Cortex of kidney (tissue), 1 donor: ENCODE results near the gene TMA7B.

Experiments used
- DNase-seq: peaks from one replicate; lab custom pipeline; 2025; lab: John Stamatoyannopoulos, UW

TMA7B gene

DNA sequence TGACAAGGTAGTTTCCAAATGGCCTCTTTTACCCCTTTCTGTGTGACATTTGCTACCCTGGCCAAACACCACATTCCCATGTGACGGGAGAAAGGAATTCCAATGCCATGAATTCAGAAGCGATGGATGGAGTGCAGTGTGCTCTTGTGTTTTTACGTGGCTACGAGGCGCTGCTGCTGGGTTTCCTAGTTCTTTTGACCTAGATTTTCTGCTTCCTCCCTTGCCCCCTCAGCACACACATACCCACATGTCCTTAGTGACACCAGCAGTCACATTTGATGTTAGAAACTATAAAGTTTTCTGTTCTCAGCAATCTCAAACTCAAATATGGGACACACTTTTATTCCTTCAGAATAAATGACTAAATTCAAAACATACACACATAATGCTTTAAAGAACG, 7.8 kb upstream of the TMA7B start:
- DNase-seq = no peak

DNA sequence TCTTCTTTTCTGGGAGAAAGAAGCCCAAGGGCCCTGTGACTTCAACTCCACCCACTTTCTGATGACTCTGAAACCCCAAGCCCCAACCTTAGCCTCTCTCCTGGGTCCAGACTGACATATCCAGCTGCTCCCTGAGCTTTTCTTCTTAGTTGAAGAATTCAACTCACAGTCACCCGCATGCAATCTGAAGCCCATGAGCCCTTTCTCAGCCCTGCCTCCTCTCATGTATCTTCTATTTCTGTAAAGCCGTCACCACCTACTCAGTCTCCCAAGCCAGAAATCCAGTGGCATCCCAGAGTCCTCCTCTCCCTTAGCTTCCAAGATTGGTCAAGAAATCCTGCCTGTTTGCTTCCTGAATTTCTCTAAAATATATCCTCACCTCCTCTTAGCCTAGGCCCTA, 7.1 kb upstream of the TMA7B start:
- DNase-seq = no peak

DNA sequence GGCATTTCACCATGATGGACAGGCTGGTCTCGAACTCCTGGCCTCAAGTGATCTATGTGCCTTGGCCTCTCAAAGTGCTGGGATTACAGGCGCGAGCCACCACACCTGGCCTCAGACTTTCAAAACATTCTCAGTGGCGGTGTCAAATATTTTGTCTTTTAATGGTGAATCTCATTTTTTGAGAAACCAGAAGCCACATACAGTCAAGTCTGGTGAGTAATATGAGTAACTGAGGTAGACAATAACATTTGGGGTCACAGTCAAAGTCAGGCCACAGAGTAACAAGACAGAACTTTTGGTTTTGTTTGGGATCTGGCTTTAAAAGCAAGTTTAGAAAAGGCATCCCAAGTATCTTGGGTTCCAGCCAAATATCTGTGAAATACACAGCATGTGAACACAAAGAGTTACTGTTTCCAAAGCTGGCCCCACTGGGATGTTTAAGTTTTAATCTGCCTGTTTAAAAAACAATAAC, 5.6 kb upstream of the TMA7B start:
- no peak for DNase-seq

DNA sequence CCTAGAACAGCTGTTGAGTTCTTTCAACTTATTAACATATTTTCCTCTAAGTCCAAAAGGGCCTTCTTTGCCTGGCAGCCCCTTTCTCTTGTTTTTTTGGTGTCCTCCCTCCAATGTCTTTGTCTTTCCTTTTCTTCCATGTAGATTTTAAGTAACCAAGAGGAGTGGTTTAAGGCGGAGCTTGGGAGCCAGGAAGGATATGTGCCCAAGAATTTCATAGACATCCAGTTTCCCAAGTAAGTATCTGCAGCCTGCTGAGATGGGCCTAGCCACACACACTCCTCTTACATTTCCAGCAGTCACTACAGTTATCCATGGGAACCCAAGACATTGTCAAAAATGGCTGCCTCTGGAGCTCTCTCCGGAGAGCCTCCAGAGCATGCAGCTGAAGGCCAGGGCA, 4.5 kb upstream of the TMA7B start:
- DNase-seq = no peak

DNA sequence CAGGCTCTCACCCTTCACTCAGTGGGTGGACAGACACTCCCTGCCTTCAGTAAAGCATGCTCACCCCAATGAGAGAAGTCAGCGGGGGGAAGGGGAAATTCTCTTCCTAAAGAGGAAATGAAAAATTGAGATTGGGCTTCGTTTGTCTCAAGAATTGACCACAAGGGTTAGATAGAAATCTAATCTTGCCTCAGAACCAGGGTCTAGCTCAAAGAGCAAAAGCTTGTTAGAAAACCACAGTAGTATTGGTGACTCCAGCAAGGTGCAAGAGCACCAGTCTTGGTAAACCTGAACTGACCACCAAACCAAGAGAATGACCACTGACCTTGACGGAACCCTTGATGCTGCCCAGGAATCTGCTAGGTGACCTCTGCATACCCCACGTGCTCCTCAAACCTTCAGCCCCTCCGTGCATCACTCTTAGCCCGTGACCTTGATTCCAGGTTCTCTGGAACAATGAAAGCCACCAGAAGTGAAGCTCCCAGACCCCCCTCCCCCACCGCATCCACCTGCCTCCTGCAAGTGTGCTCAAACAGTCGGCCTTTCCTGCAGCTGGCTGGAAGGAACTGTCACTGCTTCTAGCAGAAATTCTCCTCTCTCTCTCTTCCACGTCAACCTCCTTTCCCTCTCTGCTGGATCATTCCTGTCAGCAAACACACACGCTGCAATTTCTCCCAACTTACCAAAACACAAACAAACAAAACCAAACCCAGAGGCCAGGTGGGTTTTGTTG, 3.1 kb upstream of the TMA7B start:
- no peak for DNase-seq

DNA sequence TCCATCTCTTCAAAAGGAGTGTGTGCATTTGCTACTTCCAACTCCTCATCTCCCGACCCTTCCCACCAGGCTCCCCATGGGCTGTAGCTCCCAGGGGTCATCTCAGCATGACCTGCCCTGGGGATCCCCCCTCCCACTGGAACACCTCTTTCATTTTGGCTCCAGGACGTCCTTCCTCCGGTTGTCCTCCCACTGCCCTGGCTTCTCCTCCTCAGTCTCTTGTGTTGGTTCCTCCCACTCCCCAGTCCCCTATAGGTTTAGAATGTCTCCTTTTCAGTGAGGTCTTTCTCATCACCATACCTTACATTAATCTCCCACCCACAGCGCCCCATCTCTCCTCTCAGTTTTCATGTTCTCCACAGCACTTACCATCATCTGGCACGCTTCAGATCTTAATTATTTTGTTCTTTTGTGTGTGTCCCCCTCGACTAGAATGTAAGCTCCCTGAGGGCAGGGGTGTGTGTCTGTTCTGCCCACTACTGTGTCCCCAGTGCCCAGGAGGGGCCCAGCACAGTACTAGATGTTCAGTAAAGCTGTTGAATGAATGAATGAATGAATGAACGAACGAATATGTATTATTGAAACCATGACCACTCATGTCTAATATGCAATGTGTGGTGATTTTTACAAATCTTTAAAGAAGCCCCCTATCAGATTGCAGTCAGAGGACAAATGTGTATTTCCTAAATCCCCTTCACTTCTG, 2.0 kb upstream of the TMA7B start:
- DNase-seq = no peak

DNA sequence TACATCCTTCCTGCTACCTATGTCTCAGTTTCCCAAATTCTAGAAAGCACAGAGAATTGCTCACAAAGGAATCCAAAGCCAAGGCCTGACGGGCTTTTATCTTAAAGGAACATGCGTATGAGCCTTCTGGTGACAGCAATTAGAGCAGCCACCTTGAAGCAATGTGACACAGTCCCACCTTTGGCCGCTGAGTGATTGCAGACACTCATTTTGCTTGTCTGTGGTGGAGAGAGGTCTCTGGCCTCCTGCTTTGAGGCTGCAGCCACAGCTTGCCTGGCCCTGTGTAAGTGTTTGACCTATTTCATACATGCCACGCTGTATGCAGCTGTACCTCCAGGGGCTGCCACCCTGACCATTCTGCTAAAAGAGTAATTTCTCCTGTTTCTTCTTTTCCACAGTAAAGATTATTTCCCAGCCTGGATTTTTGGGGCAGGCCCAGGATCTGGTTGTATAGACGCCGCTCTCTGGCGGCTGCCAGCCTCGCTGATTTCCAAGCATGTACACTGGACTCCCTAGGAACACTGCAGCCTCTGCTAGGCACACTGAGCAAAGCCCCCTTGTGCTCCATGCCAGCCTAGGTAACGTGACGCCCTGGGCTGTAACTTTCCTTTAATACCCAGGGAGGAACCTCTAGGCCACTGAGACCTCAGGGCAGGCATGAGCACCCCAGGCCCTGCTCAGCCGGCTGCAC, 1.1 kb upstream of the TMA7B start:
- DNase-seq = no peak

DNA sequence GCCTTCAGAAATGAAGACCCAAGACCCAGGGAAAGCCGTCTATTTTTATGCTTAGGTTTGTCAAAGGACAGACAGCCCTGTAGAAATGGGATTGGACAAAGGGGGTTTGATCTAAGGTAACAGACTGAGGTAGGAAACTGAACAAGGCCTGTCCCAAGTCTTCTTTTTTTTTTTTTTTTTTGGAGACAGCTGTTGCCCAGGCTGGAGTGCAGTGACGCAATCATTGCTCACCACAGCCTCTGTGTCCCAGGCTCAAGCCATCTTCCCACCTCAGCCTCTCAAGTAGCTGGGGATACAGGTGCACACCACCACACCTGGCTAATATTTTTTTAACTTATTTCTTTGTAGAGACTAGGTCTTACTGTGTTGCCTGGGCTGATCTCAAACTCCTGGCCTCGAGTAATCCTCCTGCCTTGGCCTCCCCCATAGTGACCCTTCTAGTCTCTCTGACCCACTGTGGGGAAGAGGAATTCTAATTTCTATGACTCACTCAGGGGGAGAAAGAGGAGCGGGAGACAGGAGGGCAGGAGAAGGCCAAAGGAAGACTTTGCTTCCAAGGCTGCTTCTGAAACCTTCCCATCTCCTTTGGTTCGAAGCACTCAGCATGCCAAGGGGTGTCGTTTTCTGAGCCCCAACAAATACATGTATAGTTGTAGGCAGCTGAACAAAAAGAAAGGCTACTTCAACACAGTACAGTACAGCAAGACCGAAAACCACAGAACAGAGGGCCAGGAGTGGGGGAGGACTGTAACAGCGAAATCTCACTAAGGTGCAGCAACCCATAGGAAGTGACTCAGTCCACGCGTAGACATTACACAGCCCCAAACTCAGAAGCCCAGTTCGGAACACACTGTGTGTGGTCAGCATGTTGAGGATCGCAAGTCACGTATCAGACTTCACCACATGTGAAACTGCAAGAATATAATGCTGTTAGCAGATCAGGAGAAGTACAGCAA, 872 bp downstream of the TMA7B start:
- no peak for DNase-seq

DNA sequence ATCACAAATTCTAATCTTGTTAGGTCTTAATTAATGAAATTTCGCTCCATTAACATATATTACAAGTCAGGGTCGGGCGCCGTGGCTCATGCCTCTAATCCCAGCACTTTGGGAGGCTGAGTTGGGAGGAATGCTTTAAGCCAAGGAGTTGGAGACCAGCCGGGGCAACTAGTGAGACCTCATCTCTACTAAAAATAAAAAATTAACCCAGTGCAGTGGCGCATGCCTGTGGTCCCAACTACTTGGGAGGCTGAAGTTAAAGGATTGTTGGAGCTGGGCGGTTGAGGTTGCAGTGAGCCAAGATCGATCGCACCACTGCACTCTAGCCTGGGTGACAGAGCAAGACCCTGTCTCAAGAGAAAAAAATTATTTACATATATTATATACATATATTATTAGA, 1.9 kb downstream of the TMA7B start:
- no peak for DNase-seq

DNA sequence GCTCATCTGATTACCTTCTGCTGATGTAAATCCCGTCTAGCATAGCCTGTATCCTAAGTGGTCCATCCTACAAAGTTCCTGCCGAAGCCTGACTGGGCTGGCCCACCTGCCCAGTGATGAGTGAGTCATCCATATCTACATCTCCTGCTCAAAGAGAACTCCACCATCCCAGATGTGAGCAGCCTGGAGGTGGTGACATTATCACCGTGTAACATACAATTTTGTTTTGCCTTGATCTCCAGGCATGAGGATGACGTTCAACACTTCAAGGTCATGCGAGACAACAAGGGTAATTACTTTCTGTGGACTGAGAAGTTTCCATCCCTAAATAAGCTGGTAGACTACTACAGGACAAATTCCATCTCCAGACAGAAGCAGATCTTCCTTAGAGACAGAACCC, 5.6 kb downstream of the TMA7B start:
- DNase-seq = no peak

DNA sequence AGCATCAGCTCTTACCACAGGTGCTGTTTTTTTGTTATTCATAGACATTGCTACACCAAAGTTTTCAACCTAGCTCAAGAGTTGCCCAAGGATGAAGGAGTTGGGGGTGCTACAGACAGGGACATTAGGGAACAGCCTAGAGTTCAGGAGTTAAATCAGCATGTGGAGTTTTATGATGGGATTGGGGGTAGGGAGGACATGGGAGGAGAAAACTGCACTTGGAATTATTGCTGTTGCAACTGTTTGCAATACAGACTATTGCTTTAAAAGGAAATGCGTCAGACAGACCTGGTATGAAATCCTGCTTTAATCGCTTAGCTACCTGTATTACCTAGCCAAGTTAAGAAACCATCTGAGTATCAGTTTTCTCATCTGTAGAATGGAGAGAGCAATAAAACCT, 6.3 kb downstream of the TMA7B start:
- DNase-seq = no peak

DNA sequence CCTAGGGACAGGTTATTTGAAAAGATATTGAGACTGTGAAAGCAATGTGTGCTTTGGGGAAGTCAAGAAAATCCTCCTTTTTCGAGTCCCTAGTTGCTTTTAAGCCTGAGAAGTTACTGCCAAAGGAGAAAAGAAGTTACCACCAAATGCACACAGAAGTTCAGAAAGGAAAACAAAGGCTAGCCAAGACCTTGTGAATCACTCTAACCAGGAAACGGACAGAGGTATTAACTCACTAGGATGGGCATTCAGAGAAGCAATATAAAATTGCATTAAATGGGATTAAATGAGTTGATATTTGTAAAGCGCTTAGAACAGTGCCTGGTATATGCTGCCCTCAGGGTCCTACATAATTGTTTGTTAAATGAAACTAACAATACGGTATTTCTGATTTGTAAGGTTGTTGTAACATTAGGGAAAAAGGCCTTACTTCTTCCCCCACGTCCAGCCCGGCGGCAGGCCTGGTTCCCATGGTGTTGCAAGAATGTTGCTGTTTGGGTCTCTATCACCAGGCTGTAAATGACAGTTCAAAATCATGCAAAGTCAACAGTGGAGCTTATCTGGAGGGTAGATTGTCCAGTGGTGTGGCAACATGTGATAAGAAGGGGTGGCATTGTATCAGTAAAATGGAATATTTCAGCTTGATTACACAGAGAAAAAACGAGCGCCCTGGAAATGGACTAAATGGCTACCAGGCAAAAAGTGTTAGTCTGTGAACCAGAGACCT, 7.1 kb downstream of the TMA7B start:
- DNase-seq = no peak

DNA sequence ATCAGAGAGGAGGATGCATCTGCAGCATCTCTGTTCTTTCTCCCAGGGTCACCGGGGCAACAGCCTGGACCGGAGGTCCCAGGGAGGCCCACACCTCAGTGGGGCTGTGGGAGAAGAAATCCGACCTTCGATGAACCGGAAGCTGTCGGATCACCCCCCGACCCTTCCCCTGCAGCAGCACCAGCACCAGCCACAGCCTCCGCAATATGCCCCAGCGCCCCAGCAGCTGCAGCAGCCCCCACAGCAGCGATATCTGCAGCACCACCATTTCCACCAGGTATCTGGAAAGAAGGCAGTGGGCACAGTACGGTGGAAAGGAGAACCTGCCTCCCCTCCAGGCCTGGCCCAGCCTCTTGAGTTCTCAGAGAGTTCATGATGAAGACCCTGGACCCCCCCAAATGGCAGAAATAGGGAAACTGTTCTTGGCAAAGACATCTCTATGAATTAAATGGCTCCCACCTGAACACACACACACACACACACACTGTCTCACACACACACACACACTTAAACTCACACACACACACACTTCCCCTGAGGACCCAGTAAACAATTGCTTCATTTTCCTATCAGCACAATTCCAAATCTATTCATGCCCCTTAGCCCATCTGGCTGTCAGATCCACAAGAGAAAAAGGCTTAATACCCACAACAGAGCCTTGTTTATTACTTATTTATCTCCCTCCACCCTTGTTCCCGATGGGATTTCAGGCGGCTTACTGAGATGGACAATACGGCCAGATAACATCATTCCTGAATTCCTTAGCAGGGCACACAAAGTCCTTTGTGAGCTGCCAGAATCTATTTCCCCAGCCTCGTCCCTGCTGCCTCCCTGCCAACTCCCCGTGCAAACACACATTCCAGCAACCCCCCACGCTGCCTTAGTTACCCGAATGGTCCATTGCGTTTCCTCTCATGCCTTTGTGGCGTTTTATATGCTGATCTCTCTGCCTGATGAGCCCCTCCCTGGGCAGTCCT, 8.1 kb downstream of the TMA7B start:
- DNase-seq = no peak

DNA sequence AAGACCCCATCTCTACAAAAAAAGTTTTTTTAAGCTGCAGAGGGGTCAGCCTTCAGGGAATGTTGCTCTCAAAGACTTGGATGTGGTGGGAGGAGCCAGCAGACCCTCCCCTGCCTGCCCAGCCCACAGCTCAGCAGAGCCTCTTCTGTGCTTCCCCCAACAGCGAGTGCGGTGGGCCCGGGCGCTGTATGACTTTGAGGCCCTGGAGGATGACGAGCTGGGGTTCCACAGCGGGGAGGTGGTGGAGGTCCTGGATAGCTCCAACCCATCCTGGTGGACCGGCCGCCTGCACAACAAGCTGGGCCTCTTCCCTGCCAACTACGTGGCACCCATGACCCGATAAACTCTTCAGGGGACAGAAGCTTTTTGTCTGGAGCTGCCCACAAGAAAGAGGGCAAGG, 10.5 kb downstream of the TMA7B start:
- DNase-seq = no peak

DNA sequence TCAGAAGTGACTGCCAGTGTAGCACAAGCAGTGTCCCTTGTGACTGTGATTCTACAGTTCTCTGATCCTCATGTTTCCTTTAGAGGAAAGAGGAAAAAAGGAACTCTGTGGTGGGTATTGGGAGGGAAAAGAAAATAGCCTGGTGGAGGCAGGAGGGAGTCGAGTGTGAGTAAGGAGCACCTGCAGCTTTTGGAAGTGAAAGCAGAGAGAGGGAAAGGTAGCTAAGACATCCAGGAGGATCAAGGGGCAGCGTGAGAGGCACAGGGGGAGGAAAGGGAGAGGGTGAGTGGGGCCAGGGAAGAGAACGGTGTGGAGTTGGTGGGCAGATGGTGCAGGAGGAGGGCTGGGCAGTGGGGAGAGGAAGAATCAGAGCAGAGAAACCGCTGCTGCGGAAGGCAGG, 12.4 kb downstream of the TMA7B start:
- no peak for DNase-seq

DNA sequence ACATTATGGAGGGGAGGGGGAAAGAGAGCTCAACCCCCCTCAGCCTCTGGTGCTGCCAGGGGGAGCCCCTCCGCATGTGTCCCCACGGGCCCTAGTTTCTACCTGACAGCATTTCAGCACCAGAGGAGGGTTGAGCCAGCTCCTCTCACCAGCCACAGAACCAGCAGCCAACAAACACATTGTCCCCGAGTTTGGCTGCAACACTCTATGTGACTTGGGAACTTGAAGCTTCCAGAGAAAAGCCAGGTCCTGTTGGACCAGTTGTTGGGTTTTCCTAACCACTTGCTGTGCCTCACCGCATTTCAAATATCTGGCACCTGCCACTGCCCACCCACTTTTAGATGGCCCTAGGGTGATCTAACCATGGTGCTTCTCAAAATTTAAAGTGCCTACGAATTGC, 13.5 kb downstream of the TMA7B start:
- DNase-seq = no peak

DNA sequence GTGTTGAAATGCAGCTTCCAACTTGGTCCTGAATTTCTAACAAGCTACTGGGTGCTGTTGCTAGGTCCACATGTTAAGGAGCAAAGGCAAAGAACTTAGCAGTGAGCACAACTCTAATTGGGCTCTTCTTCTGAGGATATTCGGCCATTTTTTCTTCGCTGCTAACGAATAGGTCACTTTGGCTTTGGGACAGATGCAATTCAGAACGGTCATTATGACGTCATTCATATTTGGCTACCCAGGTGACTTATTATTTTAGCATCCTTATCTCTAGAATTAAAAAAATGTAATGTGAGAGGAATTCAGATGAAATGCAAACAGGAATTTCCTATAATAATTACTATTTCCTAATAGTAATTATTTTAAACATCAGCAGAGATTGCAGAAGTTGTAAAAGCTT, 13.9 kb downstream of the TMA7B start:
- no peak for DNase-seq

DNA sequence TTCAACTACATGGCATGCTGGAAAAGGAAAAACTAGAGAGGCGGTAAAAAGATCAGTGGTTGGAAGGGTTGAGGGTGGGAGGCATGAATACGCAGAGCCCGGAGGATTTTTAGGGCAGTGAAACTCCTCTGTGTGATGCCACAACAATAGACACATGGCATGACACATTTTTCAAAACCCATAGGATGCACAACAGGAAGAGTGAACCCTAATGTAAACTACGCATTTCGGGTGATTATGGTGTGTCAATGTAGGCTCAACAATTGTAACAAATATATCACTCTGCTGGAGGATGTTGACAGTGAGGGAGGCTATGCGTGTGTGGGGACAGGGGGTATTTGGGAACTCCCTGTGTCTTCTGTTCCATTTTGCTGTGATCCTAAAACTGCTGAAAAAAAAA, 18.9 kb downstream of the TMA7B start:
- DNase-seq = no peak

DNA sequence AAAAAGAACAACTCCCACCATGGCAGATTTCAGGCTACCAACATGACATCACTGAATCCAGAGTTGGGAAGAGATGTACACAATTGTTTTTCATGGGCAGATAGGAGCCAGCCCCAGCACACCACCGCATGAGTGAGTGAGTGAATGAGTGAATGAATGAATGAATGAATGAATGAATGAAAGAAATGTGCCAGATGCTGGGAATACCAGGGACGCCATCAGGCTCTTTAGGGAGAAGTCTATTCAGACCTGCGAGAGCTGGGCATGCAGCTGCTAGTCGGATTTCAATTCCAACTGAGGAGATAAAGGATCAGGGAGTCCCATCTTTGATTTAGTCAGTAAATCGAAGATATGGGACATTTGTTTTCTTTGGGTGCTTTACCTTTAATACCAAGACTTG, 19.3 kb downstream of the TMA7B start:
- no peak for DNase-seq

DNA sequence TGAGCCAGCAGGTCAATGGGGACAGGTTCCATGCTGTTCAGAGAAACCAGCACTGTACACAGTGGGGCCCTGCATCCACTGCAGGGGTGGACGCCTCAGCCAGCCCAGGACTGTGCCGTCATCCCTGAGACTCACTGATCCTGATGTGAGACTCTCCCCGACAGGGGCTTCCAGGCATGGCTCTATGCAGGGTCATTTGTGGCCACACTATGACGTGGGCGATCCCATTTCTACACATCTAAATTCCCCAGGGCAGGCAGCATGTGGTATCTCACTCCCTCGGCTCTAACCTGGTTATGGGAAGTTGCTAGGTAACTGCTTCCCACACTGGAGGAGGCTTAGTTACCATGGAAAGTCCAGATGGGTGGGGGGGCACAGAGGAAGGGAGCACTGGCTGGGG, 20.4 kb downstream of the TMA7B start:
- no peak for DNase-seq
